ENCODE data around the gene KRT10. TPM values are rescaled to one million over a fixed set of nuclear protein-coding genes. Genes with fewer than 3 reads are reported as not detected.

The KRT10 gene
- total RNA-seq, 2 experiments from 2014 or later, result 10.7 to 39.7 TPM

GRCh38 chr17:40824015-40824832, 1.8 kb upstream of the KRT10 start:
- Histone ChIP-seq H3K4me3 (ENCODE audit: low read depth, low read length, poor library complexity, severe bottlenecking) (no peak overlapping the region), H3K9me2 (ENCODE audit: insufficient read depth, low read length) (no peaks in the 10 kb centered on the region), H3K4me1 (ENCODE audit: insufficient read depth, low read length, poor library complexity, severe bottlenecking) (peaks cover 4% of the 10 kb centered on the region), H3K4me2 (ENCODE audit: low read length) (no peak overlapping the region), H3K36me3 (ENCODE audit: insufficient read depth, low read length) (no peaks in the 10 kb centered on the region; the same call in 1 of the 2 replicates), H2AFZ (ENCODE audit: low read length) (no peak overlapping the region), H3K27ac (ENCODE audit: low read depth, low read length, poor library complexity, severe bottlenecking) (no peak overlapping the region), H3K9me3 (ENCODE audit: low read length) (no peaks in the 10 kb centered on the region), H3K79me2 (ENCODE audit: insufficient read depth, low read depth, low read length) (no peaks in the 10 kb centered on the region), H4K20me1 (ENCODE audit: insufficient read depth, low read length) (no peaks in the 10 kb centered on the region)
- no peak for DNase-seq (ENCODE audit: low spot score)
- intact Hi-C loops (cut with micrococcal nuclease; ENCODE audit: unreplicated experiment), result no loop called here
- ChIA-PET POLR2A (no interaction called here), CTCF (ENCODE audit: unreplicated experiment) (no interaction called here)
- no TSS peak for BruUV-seq (replicated peaks)
- TF ChIP-seq EZH2phosphoT487 (IDR thresholded peaks at IDR 0.05; ENCODE audit: borderline replicate concordance, low read depth, low read length), result no peak
- TF ChIP-seq CTCF (conservative IDR thresholded peaks at IDR 0.05; ENCODE audit: low read length), result no peak

- no peak overlapping the region for H3K27ac ChIP-seq (ENCODE audit: low read depth, low read length, poor library complexity, severe bottlenecking)
- H3K4me2 ChIP-seq (ENCODE audit: low read length), result no peak overlapping the region
- no peaks in the 10 kb centered on the region for H3K9me2 ChIP-seq (ENCODE audit: insufficient read depth, low read length)
- H2AFZ ChIP-seq (ENCODE audit: low read length), result no peak overlapping the region
- CTCF ChIA-PET (ENCODE audit: unreplicated experiment), result no interaction called here
- POLR2A ChIA-PET, result no interaction called here
- H3K4me3 ChIP-seq (ENCODE audit: low read depth, low read length, poor library complexity, severe bottlenecking), result no peak overlapping the region
- H3K9me3 ChIP-seq (ENCODE audit: low read length), result no peaks in the 10 kb centered on the region
- no peak for TF ChIP-seq EZH2phosphoT487 (IDR thresholded peaks at IDR 0.05; ENCODE audit: borderline replicate concordance, low read depth, low read length)
- no peak for TF ChIP-seq CTCF (conservative IDR thresholded peaks at IDR 0.05; ENCODE audit: low read length)
- no peaks in the 10 kb centered on the region for H4K20me1 ChIP-seq (ENCODE audit: insufficient read depth, low read length)
- no TSS peak for BruUV-seq (replicated peaks)
- H3K79me2 ChIP-seq (ENCODE audit: insufficient read depth, low read depth, low read length), result peaks cover 9% of the 10 kb centered on the region; the same call in 1 of the 2 replicates
- intact Hi-C loops (cut with micrococcal nuclease; ENCODE audit: unreplicated experiment), result no loop called here
- peaks cover 15% of the 10 kb centered on the region for H3K36me3 ChIP-seq (ENCODE audit: insufficient read depth, low read length)
- no peak for DNase-seq (ENCODE audit: low spot score)
- H3K4me1 ChIP-seq (ENCODE audit: insufficient read depth, low read length, poor library complexity, severe bottlenecking), result peaks cover 8% of the 10 kb centered on the region
Measured at GRCh38 chr17:40821536-40821935, 878 bp downstream of the KRT10 start.

DNA sequence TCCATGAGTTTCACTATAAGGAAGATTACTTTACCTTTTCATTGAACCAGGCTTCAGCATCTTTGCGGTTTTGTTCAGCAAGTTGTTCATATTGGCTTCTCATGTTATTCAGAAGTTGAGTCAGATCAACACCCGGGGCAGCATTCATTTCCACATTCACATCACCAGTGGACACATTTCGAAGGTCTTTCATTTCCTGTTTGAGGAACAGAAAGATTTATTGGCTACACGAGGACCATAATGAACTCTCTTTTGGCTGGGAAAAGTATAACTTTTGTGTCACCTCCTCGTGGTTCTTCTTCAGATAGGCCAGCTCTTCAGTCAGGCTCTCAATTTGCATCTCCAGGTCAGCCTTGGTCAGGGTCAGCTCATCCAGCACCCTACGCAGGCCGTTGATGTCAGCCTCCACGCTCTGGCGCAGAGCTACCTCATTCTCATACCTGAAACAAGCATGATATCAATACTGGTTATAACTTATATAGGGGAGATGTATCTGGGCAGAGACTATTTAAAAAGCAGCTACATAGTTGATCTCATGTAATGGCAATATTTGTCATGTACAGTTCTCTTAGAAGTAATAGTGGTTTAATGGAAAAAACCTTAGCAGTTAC, 2.1 kb downstream of the KRT10 start:
- ChIA-PET CTCF (ENCODE audit: unreplicated experiment) (no interaction called here), POLR2A (interaction anchor here (0.6 kb wide), 1 partner anchor 183 kb away, joined by 6 read pairs; no protein-coding TSS in a partner anchor)
- BruUV-seq (replicated peaks), result no TSS peak
- H3K4me3 ChIP-seq (ENCODE audit: low read depth, low read length, poor library complexity, severe bottlenecking), result no peak overlapping the region
- H3K27ac ChIP-seq (ENCODE audit: low read depth, low read length, poor library complexity, severe bottlenecking), result no peak overlapping the region
- no peak for DNase-seq (ENCODE audit: low spot score)
- H3K36me3 ChIP-seq (ENCODE audit: insufficient read depth, low read length), result peaks cover 16% of the 10 kb centered on the region
- no peaks in the 10 kb centered on the region for H3K9me3 ChIP-seq (ENCODE audit: low read length)
- H3K4me2 ChIP-seq (ENCODE audit: low read length), result peak overlapping the region; percentile 90; the same call in 1 of the 2 replicates
- H3K4me1 ChIP-seq (ENCODE audit: insufficient read depth, low read length, poor library complexity, severe bottlenecking), result peaks cover 8% of the 10 kb centered on the region
- no peak overlapping the region for H2AFZ ChIP-seq (ENCODE audit: low read length)
- TF ChIP-seq EZH2phosphoT487 (IDR thresholded peaks at IDR 0.05; ENCODE audit: borderline replicate concordance, low read depth, low read length), result no peak
- TF ChIP-seq CTCF (conservative IDR thresholded peaks at IDR 0.05; ENCODE audit: low read length), result no peak
- intact Hi-C loops (cut with micrococcal nuclease; ENCODE audit: unreplicated experiment), result no loop called here
- H3K9me2 ChIP-seq (ENCODE audit: insufficient read depth, low read length), result no peaks in the 10 kb centered on the region
- H4K20me1 ChIP-seq (ENCODE audit: insufficient read depth, low read length), result no peaks in the 10 kb centered on the region
- peaks cover 9% of the 10 kb centered on the region; the same call in 1 of the 2 replicates for H3K79me2 ChIP-seq (ENCODE audit: insufficient read depth, low read depth, low read length)
